Measurements from ENCODE around the gene CEP85L.
"Not testable (repeated sequence)": the region's sequence is repeated elsewhere in the genome, so short reads cannot be mapped to it uniquely, and the experiment has no call there.

CEP85L gene

GRCh38 chr6:118451839-118452238, 199.6 kb downstream of the CEP85L start:
- in situ Hi-C loops (cut with MboI; ENCODE audit: low pct_unique_long_range_greater_than_20kb, low sequenced_read_pairs, unreplicated experiment), result no loop called here

GRCh38 chr6:118444796-118445195, 206.6 kb downstream of the CEP85L start:
- no peak for TF ChIP-seq CTCF (IDR thresholded peaks at IDR 0.05; ENCODE audit: extremely low read depth, insufficient read depth, missing control alignments)
- no peak for DNase-seq (ENCODE audit: low spot score)
- in situ Hi-C loops (cut with MboI; ENCODE audit: low pct_unique_long_range_greater_than_20kb, low sequenced_read_pairs, unreplicated experiment), result no loop called here

More at GRCh38 chr6:118451839-118452238, 199.6 kb downstream of the CEP85L start:
- no peak for DNase-seq (ENCODE audit: low spot score)
- no peak for TF ChIP-seq CTCF (IDR thresholded peaks at IDR 0.05; ENCODE audit: extremely low read depth, insufficient read depth, missing control alignments)

GRCh38 chr6:118436482-118436881, 214.9 kb downstream of the CEP85L start:
- DNase-seq (ENCODE audit: low spot score), result no peak
- TF ChIP-seq CTCF (IDR thresholded peaks at IDR 0.05; ENCODE audit: extremely low read depth, insufficient read depth, missing control alignments), result no peak
- in situ Hi-C loops (cut with MboI; ENCODE audit: low pct_unique_long_range_greater_than_20kb, low sequenced_read_pairs, unreplicated experiment), result no loop called here

GRCh38 chr6:118434147-118434546, 217.2 kb downstream of the CEP85L start:
- in situ Hi-C loops (cut with MboI; ENCODE audit: low pct_unique_long_range_greater_than_20kb, low sequenced_read_pairs, unreplicated experiment), result not testable (repeated sequence)

GRCh38 chr6:118421312-118421711, 230.1 kb downstream of the CEP85L start:
- in situ Hi-C loops (cut with MboI; ENCODE audit: low pct_unique_long_range_greater_than_20kb, low sequenced_read_pairs, unreplicated experiment); DNase-seq (ENCODE audit: low spot score): not testable (repeated sequence)

More at GRCh38 chr6:118434147-118434546, 217.2 kb downstream of the CEP85L start:
- DNase-seq (ENCODE audit: low spot score), result not testable (repeated sequence)

DNA sequence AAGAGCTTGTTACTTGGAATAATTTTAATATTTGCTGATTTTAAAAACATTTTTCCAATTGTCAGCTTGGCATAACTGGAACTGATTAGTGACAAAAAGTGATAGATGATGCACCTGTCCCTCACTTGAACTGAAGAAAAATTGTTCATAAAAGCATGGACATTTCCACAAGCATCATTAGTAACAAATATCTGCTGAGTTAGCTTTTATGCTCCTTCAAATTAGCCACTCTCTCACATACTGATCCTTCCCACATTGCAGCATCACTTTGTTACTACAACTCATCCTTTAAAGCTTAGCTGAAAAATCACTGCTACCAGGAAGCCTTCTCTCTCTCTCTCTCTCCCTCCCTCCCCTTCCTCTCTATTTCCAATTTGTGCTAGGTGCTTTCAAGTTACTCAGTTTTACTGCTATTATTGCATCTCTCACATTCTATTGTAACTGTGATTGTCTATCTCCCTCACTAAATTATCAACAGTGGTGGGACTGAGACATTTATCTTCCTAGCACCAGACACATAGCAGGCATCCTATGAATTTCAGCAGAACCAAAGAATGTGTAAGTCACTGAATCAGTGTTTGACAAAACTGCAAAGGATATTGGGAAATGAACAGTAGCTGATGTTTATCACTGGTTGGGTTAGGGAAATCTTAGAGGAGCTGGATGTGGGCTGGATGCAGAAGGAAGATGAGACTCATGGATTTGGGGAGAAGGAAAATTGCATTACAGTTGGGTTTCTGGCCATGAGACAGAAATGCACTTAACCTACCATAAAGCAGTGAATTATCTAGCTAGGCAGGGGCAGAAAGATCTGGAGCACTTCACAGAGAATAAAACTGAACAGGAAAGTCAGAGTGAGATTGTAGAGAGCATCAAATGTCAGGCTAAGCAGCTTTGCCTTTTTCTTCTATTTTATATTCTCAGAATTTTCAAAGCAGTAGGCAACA, 231.7 kb downstream of the CEP85L start:
- in situ Hi-C loops (cut with MboI; ENCODE audit: low pct_unique_long_range_greater_than_20kb, low sequenced_read_pairs, unreplicated experiment), result no loop called here
- no peak for DNase-seq (ENCODE audit: low spot score)
- no peak for TF ChIP-seq CTCF (IDR thresholded peaks at IDR 0.05; ENCODE audit: extremely low read depth, insufficient read depth, missing control alignments)

All from GM13977 (cell line).